SK-N-SH treated with all-trans-retinoic acid at 6 μM for 48 hours (cell line): ENCODE data around the gene NDUFA13.

ENCODE experiments used
- ATAC-seq: fragments of 200-7000 bp; cut with Tn5 transposase; 3 replicates; pipeline ENCODE4 v1.9.1; 2020; ENCODE audit warnings: mild to moderate bottlenecking, moderate library complexity
- ARNTL ChIP-seq: fragments of 450-650 bp; formaldehyde crosslinking; IDR thresholded peaks from 2 replicates; pipeline ENCODE4 v1.5.0; 2020; ENCODE audit warnings: low read depth, mild to moderate bottlenecking, moderate library complexity, borderline replicate concordance
- BACH2 ChIP-seq: fragments of 250-450 bp; sonication (Bioruptor Pico); IDR thresholded peaks from 2 replicates; pipeline ENCODE4 v1.9.0; 2021; ENCODE audit warnings: mild to moderate bottlenecking, borderline replicate concordance
- CSDC2 ChIP-seq: fragments of 250-450 bp; sonication (Bioruptor Pico); IDR thresholded peaks from 2 replicates; pipeline ENCODE4 v1.5.0; 2020; ENCODE audit warnings: mild to moderate bottlenecking, moderate library complexity
- ESRRG ChIP-seq: fragments of 250-450 bp; sonication (Bioruptor Pico); IDR thresholded peaks from 2 replicates; pipeline ENCODE4 v1.6.1; 2021; ENCODE audit warnings: mild to moderate bottlenecking
- GLIS3 ChIP-seq: fragments of 250-450 bp; sonication (Bioruptor Pico); IDR thresholded peaks from 2 replicates; pipeline ENCODE4 v1.5.0; 2020; ENCODE audit warnings: mild to moderate bottlenecking, moderate library complexity
- ISL1 ChIP-seq: fragments of 250-450 bp; sonication (Bioruptor Pico); IDR thresholded peaks from 2 replicates; pipeline ENCODE4 v2.1.2; 2022; ENCODE audit warnings: mild to moderate bottlenecking, moderate library complexity
- OSR1 ChIP-seq: fragments of 250-450 bp; sonication (Bioruptor Pico); IDR thresholded peaks from 2 replicates; pipeline ENCODE4 v1.8.0; 2022; ENCODE audit warnings: moderate library complexity, mild to moderate bottlenecking, inconsistent platforms
- PPARA ChIP-seq: fragments of 250-450 bp; sonication (Bioruptor Pico); IDR thresholded peaks from 2 replicates; pipeline ENCODE4 v1.5.0; 2020; ENCODE audit warnings: mild to moderate bottlenecking, borderline replicate concordance
- RARB ChIP-seq: fragments of 250-450 bp; sonication (Bioruptor Pico); IDR thresholded peaks from 2 replicates; pipeline ENCODE4 v1.8.0; 2021; ENCODE audit warnings: mild to moderate bottlenecking, moderate library complexity
- TCF4 ChIP-seq: fragments of 250-450 bp; sonication (Bioruptor Pico); IDR thresholded peaks from 2 replicates; pipeline ENCODE4 v1.8.0; 2021; ENCODE audit warnings: mild to moderate bottlenecking, moderate library complexity, borderline replicate concordance
- TOX ChIP-seq: fragments of 250-450 bp; sonication (Bioruptor Pico); IDR thresholded peaks from 2 replicates; pipeline ENCODE4 v1.8.0; 2021; ENCODE audit warnings: mild to moderate bottlenecking, moderate library complexity, borderline replicate concordance
- ZC3H10 ChIP-seq: fragments of 250-450 bp; sonication (Bioruptor Pico); IDR thresholded peaks from 2 replicates; pipeline ENCODE4 v1.5.1; 2021; ENCODE audit warnings: mild to moderate bottlenecking, moderate library complexity
- ZFP3 ChIP-seq: fragments of 250-450 bp; sonication (Bioruptor Pico); IDR thresholded peaks from 2 replicates; pipeline ENCODE4 v1.5.0; 2020; ENCODE audit warnings: mild to moderate bottlenecking, moderate library complexity
- ZFP30 ChIP-seq: fragments of 450-650 bp; formaldehyde crosslinking; IDR thresholded peaks from 2 replicates; pipeline ENCODE4 v1.5.0; 2022; ENCODE audit warnings: mild to moderate bottlenecking, moderate library complexity
- ZNF565 ChIP-seq: fragments of 450-650 bp; formaldehyde crosslinking; conservative IDR thresholded peaks from 2 replicates; pipeline ENCODE4 v1.5.0; 2020; ENCODE audit warnings: low read depth, mild to moderate bottlenecking, moderate library complexity
- ZNF70 ChIP-seq: fragments of 450-650 bp; formaldehyde crosslinking; IDR thresholded peaks from 2 replicates; pipeline ENCODE4 v1.5.0; 2020; ENCODE audit warnings: mild to moderate bottlenecking, moderate library complexity
- ZNF8 ChIP-seq: fragments of 450-650 bp; formaldehyde crosslinking; IDR thresholded peaks from 2 replicates; pipeline ENCODE4 v1.5.0; 2020; ENCODE audit warnings: mild to moderate bottlenecking, moderate library complexity
- TF ChIP-seq, protein P1 (sequence below): fragments of 250-450 bp; sonication (Bioruptor Pico); IDR thresholded peaks from 2 replicates; pipeline ENCODE4 v1.8.0; 2021; ENCODE audit warnings: low read depth, mild to moderate bottlenecking, moderate library complexity, borderline replicate concordance
- TF ChIP-seq, protein P2 (sequence below): fragments of 250-450 bp; sonication (Bioruptor Pico); IDR thresholded peaks from 2 replicates; pipeline ENCODE4 v1.5.1; 2020; ENCODE audit warnings: low read depth, mild to moderate bottlenecking, moderate library complexity
- TF ChIP-seq, protein P3 (sequence below): fragments of 250-450 bp; sonication (Bioruptor Pico); IDR thresholded peaks from 2 replicates; pipeline ENCODE4 v1.5.0; 2020; ENCODE audit warnings: mild to moderate bottlenecking, moderate library complexity

NDUFA13 gene

DNA sequence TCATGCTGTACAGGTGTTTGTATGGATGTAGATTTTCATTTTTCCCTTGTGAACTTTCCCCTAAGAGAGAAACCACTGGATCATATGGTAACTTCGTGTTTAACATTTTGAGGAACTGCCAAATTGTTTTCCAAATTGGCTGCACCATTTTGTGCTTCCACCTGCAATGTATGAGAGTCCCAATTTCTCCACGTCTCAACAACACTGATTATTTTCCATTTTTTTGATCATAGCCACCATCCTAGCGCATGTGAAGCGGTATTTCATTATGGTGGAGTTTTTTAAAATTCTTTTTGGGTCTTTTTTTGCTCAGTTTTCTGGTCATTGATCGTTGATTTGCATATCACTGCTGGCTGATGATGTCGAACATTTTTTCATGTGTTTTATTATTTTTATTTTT, 5.0 kb downstream of the NDUFA13 start:
- no peak for TF ChIP-seq ISL1 (CRISPR knock-in tag)
- TF ChIP-seq RARB, result no peak
- TF ChIP-seq ZFP3 (CRISPR knock-in tag), result no peak
- TF ChIP-seq TOX (CRISPR knock-in tag), result no peak
- TF ChIP-seq OSR1 (CRISPR knock-in tag), result no peak
- no peak for TF ChIP-seq ZNF565
- no peak for TF ChIP-seq GLIS3 (CRISPR knock-in tag)
- TF ChIP-seq ARNTL (CRISPR knock-in tag), result no peak
- no peak for TF ChIP-seq BACH2
- TF ChIP-seq ZFP30 (CRISPR knock-in tag), result no peak
- ATAC-seq, result no peak

DNA sequence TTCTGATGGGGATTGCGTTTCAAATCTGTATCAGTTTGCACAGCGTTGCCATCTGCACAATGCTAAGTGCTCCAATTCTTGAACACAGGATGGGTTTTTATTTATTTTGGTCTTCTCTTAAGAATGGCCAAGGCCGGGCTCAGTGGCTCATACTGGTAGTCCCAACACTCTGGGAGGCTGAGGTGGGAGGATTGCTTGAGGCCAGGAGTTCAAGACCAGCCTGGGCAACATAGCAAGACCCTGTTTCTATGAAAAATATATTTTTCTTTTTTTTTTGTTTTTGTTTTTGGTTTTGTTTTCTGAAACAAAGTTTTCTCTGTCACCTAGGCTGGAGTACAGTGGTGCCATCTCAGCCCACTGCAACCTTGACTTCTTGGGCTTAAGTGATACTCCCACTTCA, 7.2 kb downstream of the NDUFA13 start:
- no peak for ATAC-seq
- TF ChIP-seq ESRRG (CRISPR knock-in tag) (no peak), ZNF70 (no peak), GLIS3 (CRISPR knock-in tag) (no peak), CSDC2 (CRISPR knock-in tag) (no peak), BACH2 (no peak), TOX (CRISPR knock-in tag) (no peak), ARNTL (CRISPR knock-in tag) (no peak), PPARA (no peak), RARB (no peak)
- TF ChIP-seq, protein P1, sequence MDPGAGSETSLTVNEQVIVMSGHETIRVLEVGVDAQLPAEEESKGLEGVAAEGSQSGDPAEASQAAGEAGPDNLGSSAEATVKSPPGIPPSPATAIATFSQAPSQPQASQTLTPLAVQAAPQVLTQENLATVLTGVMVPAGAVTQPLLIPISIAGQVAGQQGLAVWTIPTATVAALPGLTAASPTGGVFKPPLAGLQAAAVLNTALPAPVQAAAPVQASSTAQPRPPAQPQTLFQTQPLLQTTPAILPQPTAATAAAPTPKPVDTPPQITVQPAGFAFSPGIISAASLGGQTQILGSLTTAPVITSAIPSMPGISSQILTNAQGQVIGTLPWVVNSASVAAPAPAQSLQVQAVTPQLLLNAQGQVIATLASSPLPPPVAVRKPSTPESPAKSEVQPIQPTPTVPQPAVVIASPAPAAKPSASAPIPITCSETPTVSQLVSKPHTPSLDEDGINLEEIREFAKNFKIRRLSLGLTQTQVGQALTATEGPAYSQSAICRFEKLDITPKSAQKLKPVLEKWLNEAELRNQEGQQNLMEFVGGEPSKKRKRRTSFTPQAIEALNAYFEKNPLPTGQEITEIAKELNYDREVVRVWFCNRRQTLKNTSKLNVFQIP (CRISPR knock-in tag), result no peak

DNA sequence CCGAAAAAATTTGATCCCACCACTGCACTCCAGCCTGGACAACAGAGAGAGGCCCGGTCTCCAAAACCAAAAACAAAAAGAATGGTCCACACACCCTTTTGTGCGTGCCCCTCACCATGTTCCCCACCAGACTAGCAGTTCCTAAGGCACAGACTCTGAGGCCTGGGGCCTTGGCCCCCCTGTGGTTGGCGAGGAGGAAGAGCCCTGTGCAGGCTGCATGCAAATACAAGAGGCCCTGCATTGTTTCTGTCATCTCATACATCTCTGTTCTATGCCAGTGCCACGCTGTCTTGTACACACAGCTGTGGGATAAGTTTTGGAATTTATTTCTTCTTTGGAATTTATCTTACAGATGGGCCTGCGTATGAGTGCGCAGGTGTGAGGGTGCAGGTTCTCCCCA, 8.0 kb downstream of the NDUFA13 start:
- ATAC-seq, result no peak
- TF ChIP-seq ZC3H10 (CRISPR knock-in tag) (no peak), TCF4 (no peak), ISL1 (CRISPR knock-in tag) (no peak), ZNF565 (no peak), BACH2 (no peak), ZNF8 (CRISPR knock-in tag) (no peak), OSR1 (CRISPR knock-in tag) (no peak), TOX (CRISPR knock-in tag) (no peak), GLIS3 (CRISPR knock-in tag) (no peak), RARB (no peak)
- TF ChIP-seq, protein P2, sequence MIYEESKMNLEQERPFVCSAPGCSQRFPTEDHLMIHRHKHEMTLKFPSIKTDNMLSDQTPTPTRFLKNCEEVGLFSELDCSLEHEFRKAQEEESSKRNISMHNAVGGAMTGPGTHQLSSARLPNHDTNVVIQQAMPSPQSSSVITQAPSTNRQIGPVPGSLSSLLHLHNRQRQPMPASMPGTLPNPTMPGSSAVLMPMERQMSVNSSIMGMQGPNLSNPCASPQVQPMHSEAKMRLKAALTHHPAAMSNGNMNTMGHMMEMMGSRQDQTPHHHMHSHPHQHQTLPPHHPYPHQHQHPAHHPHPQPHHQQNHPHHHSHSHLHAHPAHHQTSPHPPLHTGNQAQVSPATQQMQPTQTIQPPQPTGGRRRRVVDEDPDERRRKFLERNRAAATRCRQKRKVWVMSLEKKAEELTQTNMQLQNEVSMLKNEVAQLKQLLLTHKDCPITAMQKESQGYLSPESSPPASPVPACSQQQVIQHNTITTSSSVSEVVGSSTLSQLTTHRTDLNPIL, result no peak
- TF ChIP-seq, protein P1 (CRISPR knock-in tag), result no peak
- TF ChIP-seq, protein P3, sequence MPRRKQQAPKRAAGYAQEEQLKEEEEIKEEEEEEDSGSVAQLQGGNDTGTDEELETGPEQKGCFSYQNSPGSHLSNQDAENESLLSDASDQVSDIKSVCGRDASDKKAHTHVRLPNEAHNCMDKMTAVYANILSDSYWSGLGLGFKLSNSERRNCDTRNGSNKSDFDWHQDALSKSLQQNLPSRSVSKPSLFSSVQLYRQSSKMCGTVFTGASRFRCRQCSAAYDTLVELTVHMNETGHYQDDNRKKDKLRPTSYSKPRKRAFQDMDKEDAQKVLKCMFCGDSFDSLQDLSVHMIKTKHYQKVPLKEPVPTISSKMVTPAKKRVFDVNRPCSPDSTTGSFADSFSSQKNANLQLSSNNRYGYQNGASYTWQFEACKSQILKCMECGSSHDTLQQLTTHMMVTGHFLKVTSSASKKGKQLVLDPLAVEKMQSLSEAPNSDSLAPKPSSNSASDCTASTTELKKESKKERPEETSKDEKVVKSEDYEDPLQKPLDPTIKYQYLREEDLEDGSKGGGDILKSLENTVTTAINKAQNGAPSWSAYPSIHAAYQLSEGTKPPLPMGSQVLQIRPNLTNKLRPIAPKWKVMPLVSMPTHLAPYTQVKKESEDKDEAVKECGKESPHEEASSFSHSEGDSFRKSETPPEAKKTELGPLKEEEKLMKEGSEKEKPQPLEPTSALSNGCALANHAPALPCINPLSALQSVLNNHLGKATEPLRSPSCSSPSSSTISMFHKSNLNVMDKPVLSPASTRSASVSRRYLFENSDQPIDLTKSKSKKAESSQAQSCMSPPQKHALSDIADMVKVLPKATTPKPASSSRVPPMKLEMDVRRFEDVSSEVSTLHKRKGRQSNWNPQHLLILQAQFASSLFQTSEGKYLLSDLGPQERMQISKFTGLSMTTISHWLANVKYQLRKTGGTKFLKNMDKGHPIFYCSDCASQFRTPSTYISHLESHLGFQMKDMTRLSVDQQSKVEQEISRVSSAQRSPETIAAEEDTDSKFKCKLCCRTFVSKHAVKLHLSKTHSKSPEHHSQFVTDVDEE, result no peak

DNA sequence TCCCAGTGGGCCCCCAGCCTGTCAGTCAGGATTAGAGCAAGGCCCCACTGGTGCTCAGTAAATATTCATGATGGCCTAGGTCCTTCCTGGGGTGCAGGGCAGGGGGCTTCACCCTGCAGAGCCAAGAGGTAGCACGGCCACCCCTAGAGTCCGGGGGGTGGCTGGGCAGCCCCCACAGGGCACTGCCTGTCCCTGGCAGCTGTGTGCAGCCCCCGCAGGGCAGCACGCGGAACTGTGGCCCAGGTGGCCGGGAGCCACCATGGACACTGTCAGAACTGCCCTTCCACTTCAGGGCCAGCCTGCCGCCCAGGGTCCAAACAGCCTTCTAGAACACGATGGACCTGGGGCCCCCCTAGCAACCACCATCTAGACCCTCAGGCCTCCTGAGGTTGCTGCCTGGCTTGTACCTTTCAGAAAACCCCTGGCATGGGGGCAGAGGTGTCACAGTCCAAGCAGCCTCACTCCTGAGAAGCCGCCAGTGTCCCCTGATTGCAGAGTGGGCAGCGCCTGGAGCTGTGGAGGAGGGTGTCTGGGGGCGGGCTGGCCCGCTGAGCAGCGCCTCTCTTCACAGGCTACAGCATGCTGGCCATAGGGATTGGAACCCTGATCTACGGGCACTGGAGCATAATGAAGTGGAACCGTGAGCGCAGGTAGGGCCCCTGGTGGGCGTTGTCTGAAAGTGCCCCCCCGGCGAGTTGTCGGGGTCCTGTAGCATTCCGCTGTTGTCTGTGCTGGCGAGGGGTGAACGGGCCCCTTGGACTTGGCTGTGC, 9.8 kb downstream of the NDUFA13 start:
- TF ChIP-seq, protein P2, result no peak
- TF ChIP-seq BACH2, result no peak
- TF ChIP-seq ZC3H10 (CRISPR knock-in tag), result no peak
- no peak for TF ChIP-seq ZFP30 (CRISPR knock-in tag)
- TF ChIP-seq ZNF565, result no peak
- TF ChIP-seq OSR1 (CRISPR knock-in tag), result no peak
- TF ChIP-seq TCF4, result no peak
- TF ChIP-seq, protein P1 (CRISPR knock-in tag), result no peak
- no peak for TF ChIP-seq GLIS3 (CRISPR knock-in tag)
- no peak for TF ChIP-seq ARNTL (CRISPR knock-in tag)
- TF ChIP-seq, protein P3, result no peak
- no peak for TF ChIP-seq ISL1 (CRISPR knock-in tag)
- no peak for TF ChIP-seq ESRRG (CRISPR knock-in tag)
- no peak for ATAC-seq
